Measurements from ENCODE around the gene CCDC183. TPM values are rescaled to one million over a fixed set of nuclear protein-coding genes. Genes with fewer than 3 reads are reported as not detected.

The CCDC183 gene
- total RNA-seq: under 1 TPM; 0.47 to 0.55 TPM

DNA sequence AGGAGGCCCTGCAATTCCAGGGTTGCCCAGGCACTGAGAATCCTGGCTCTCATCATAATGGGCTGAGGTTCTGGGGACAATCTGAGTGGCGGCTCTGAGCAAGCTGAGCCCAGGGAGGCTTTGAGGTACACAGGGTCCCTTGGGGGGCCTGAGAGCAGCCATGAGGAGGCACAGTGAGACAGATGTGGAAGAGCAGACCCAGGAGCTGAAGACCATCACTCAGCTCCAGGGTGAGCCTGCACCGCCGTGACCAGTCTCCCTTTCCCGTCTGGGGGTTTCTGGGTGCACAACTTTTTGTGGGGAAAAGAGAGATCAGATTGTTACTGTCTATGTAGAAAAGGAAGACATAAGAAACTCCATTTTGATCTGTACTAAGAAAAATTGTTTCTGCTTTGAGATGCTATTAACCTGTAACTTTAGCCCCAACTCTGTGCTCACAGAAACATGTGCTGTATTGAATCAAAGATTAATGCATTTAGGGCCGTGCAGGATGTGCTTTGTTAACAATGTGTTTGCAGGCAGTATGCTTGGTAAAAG is at the start of gene CCDC183:
Gene CCDC183, plus strand, starts transcription at position 101 of the 537 bp plus-strand sequence. Its CDS starts 60 bp downstream, at position 161.
- POLR2A ChIA-PET: no interaction called here
- CTCF ChIA-PET: no interaction called here
- intact Hi-C loops (cut with DNase I, micrococcal nuclease): loop anchor here in 1 of 2 experiments (10.0 kb wide), 1 partner anchor 552 kb away; the partner anchor contains the start of gene QSOX2

DNA sequence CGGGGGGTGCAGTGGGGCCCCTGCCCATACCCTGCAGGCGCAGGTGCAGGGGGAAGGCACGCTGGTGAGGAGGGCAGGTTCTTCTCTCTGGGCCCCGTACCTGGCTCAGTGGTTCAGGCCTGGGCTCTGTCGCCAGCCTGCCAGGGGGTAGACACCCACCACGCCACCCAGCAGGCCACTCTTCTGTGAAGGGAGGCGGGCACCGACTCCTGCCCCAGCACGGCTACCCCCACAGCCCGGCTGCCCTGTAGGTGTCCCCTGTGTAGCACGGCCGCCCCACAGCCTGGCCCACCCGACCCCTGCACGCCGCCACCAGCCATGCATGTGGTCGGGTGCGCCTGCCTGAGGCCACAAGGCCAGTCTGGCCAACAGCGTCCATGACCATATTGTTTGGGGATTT is 49.5 kb upstream of the CCDC183 start:
- POLR2A ChIA-PET: no interaction called here
- ATAC-seq (no peak), DNase-seq (no peak)
- Mint-ChIP-seq H3K9me3 (ENCODE audit: low read depth) (peaks cover 4% of the 10 kb centered on the region), H3K27me3 (peaks cover 5% of the 10 kb centered on the region), H3K4me1 (peaks cover 15% of the 10 kb centered on the region), H3K36me3 (ENCODE audit: low read depth) (no peaks in the 10 kb centered on the region), H3K4me3 (no peak overlapping the region), H3K27ac (no peak overlapping the region)
- CTCF ChIA-PET: interaction anchor here (0.6 kb wide), 1 partner anchor 118 kb away, joined by 3 read pairs; no protein-coding TSS in a partner anchor
- intact Hi-C loops (cut with DNase I, micrococcal nuclease): no loop called here

More for the DNA sequence above, at the start of gene CCDC183:
- H3K27me3 Mint-ChIP-seq: peaks cover 1% of the 10 kb centered on the region
- H3K27ac Mint-ChIP-seq: no peak within 1 kb of the TSS
- DNase-seq (no peak), ATAC-seq (no peak)
- no peaks in the 10 kb centered on the region for H3K9me3 Mint-ChIP-seq (ENCODE audit: low read depth)
- peaks cover 26% of the 10 kb centered on the region for H3K4me1 Mint-ChIP-seq
- H3K36me3 Mint-ChIP-seq (ENCODE audit: low read depth): no peaks in the 10 kb centered on the region
- H3K4me3 Mint-ChIP-seq: no peak within 1 kb of the TSS

DNA sequence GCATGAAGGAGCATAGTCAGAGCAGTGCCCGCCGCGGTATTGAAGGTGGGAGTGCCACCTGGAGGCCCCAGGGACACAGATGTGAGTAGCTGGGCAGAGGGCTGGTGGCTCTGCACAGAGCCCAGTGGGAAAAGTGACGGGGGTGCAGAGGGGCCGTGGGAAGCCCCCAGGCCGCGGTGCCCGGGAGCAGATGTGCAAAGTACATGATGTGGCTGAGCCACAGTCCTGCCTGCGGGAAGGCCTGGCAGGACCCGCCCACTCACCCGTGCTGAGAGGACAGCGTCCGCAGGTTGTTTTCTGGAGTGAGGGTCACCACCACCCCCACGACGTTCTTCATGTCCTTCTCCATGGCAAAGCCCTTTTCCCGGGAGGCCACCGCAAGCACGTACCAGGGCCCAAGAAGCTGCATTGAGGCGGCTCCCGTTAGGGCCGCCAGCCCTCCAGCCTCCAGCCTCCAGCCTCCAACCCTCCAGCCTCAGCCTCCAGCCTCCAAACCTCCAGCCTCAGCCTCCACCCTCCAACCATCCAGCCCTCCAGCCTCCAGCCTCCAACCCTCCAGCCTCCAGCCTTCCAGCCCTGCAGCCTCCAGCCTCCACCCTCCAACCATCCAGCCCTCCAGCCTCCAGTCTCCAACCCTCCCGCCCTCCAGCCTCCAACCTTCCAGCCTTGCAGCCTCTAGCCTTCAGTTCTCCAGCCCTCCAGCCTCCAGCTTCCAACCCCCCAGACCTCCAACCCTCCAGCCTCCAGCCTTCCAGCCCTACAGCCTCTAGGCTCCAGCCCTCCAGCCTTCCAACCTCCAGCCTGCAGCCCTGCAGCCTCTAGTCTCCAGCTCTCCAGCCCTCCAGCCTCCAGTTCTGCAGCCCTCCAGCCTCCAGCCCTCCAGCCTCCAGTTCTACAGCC is 48.7 kb upstream of the CCDC183 start:
- peaks cover 12% of the 10 kb centered on the region for H3K4me1 Mint-ChIP-seq
- intact Hi-C loops (cut with DNase I, micrococcal nuclease): no loop called here
- POLR2A ChIA-PET: no interaction called here
- peaks cover 11% of the 10 kb centered on the region for H3K9me3 Mint-ChIP-seq (ENCODE audit: low read depth)
- ATAC-seq: no peak
- CTCF ChIA-PET: no interaction called here
- peaks cover 2% of the 10 kb centered on the region for H3K36me3 Mint-ChIP-seq (ENCODE audit: low read depth)
- DNase-seq: no peak
- no peak overlapping the region for H3K4me3 Mint-ChIP-seq
- H3K27ac Mint-ChIP-seq: no peak overlapping the region
- peaks cover 8% of the 10 kb centered on the region for H3K27me3 Mint-ChIP-seq

- ChIA-PET CTCF (no interaction called here), POLR2A (no interaction called here)
- no peak for DNase-seq
- Mint-ChIP-seq H3K27ac (no peak within 1 kb of the TSS), H3K4me1 (peaks cover 12% of the 10 kb centered on the region), H3K9me3 (ENCODE audit: low read depth) (peaks cover 14% of the 10 kb centered on the region), H3K36me3 (ENCODE audit: low read depth) (peaks cover 5% of the 10 kb centered on the region), H3K27me3 (peaks cover 11% of the 10 kb centered on the region), H3K4me3 (no peak within 1 kb of the TSS)
- no peak for ATAC-seq
- intact Hi-C loops (cut with DNase I, micrococcal nuclease): no loop called here
These were observed 47.9 kb upstream of the CCDC183 start, which contains the start of gene LCN6 for GRCh38 chr9:136748201-136748600. LCN6 (minus strand) TSS chr9:136748525; CDS start chr9:136748483, 42 bp downstream.

DNA sequence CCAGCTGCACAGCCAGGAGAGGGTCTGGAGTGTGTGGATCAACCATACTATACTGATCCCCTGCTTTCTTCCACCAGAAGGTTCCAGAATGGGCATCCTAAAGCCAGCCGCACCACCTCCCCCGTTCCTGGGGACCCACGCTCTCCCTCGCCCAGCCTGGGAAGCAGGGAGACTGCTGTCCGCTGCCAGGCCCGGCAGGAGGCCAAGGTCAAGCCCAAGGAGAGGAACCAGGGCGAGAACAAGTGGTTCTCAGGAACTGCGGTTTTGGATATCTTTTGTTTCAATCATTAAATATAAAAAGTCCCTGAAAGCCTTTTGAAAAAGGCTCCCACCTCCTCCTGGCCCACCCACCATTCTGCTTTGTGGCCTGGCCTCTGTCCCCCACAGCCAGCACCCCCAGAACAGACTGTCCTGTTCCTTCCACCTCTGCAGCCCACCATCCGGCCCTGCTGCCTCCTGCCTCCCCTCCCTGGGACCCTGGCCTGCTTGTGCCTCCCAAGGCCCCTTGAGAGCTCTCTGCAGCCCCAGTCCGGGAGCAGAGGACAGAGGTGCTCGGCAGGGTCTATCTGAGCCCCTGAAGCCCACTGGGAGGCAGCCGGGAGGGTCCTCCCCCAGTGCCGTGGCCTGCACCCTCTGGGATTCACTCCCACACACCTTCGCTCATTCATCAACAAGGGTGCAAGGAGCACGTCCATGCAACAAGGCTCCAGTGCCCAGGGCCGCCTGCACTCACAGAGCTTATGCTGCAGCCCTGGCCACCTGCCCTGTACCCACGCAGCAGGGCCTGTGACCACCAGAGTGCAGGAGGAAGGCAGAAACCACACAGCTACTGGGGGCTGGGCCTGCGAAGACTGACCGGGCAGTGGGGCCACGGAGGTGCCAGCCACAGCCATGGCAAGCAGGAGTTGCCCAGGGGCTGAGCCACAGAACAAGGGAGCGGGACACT is 47.2 kb upstream of the CCDC183 start:
- no peak overlapping the region for H3K4me3 Mint-ChIP-seq
- peaks cover 14% of the 10 kb centered on the region for H3K9me3 Mint-ChIP-seq (ENCODE audit: low read depth)
- DNase-seq (no peak), ATAC-seq (no peak)
- H3K27ac Mint-ChIP-seq: no peak overlapping the region
- ChIA-PET POLR2A (no interaction called here), CTCF (interaction anchor here (0.6 kb wide), 1 partner anchor 81 kb away, joined by 3 read pairs; no protein-coding TSS in a partner anchor)
- H3K4me1 Mint-ChIP-seq: peaks cover 12% of the 10 kb centered on the region
- peaks cover 5% of the 10 kb centered on the region for H3K36me3 Mint-ChIP-seq (ENCODE audit: low read depth)
- peaks cover 6% of the 10 kb centered on the region for H3K27me3 Mint-ChIP-seq
- intact Hi-C loops (cut with DNase I, micrococcal nuclease): no loop called here

GRCh38 chr9:136750526-136750925 is 45.6 kb upstream of the CCDC183 start:
- DNase-seq (no peak), ATAC-seq (peak; percentile 97)
- H3K4me3 Mint-ChIP-seq: no peak overlapping the region
- ChIA-PET CTCF (interaction anchor here (0.8 to 1.2 kb wide), 4 partner anchors 10 to 285 kb away, joined by 3 to 4 read pairs (median 4); no protein-coding TSS in a partner anchor), POLR2A (interaction anchor here (0.7 to 2.0 kb wide), 3 partner anchors 22 to 333 kb away, joined by 3 to 6 read pairs (median 4); no protein-coding TSS in a partner anchor)
- peaks cover 5% of the 10 kb centered on the region for H3K36me3 Mint-ChIP-seq (ENCODE audit: low read depth)
- H3K9me3 Mint-ChIP-seq (ENCODE audit: low read depth): peaks cover 16% of the 10 kb centered on the region
- H3K4me1 Mint-ChIP-seq: peaks cover 12% of the 10 kb centered on the region
- no peak overlapping the region for H3K27ac Mint-ChIP-seq
- intact Hi-C loops (cut with DNase I, micrococcal nuclease): loop anchor here in 1 of 2 experiments (1.0 kb wide), 1 partner anchor 16 kb away; no protein-coding TSS in a partner anchor
- H3K27me3 Mint-ChIP-seq: peaks cover 8% of the 10 kb centered on the region

GRCh38 chr9:136751244-136751643 is 44.9 kb upstream of the CCDC183 start:
- no peak for ATAC-seq
- H3K36me3 Mint-ChIP-seq (ENCODE audit: low read depth): peaks cover 8% of the 10 kb centered on the region

GRCh38 chr9:136751814-136752213 is 44.3 kb upstream of the CCDC183 start:
- DNase-seq: no peak
- Mint-ChIP-seq H3K36me3 (ENCODE audit: low read depth) (peaks cover 8% of the 10 kb centered on the region), H3K4me1 (peaks cover 12% of the 10 kb centered on the region), H3K27me3 (peaks cover 14% of the 10 kb centered on the region), H3K27ac (no peak overlapping the region), H3K4me3 (no peak overlapping the region), H3K9me3 (ENCODE audit: low read depth) (peaks cover 24% of the 10 kb centered on the region)
- intact Hi-C loops (cut with DNase I, micrococcal nuclease): no loop called here
- ChIA-PET POLR2A (interaction anchor here (0.6 kb wide), 1 partner anchor 9 kb away, joined by 3 read pairs; no protein-coding TSS in a partner anchor), CTCF (interaction anchor here (0.7 kb wide), 1 partner anchor 15 kb away, joined by 4 read pairs; no protein-coding TSS in a partner anchor)
- ATAC-seq: no peak

More at GRCh38 chr9:136751244-136751643, 44.9 kb upstream of the CCDC183 start:
- POLR2A ChIA-PET: interaction anchor here (0.6 to 2.0 kb wide), 2 partner anchors 10 to 23 kb away, joined by 3 to 6 read pairs; no protein-coding TSS in a partner anchor
- intact Hi-C loops (cut with DNase I, micrococcal nuclease): no loop called here
- CTCF ChIA-PET: interaction anchor here (0.7 to 1.2 kb wide), 4 partner anchors 9 to 284 kb away, joined by 3 to 4 read pairs (median 4); no protein-coding TSS in a partner anchor
- no peak for DNase-seq
- Mint-ChIP-seq H3K9me3 (ENCODE audit: low read depth) (peaks cover 24% of the 10 kb centered on the region), H3K27ac (no peak overlapping the region), H3K4me3 (no peak overlapping the region), H3K4me1 (peaks cover 12% of the 10 kb centered on the region), H3K27me3 (peaks cover 13% of the 10 kb centered on the region)

- no peak overlapping the region for H3K4me3 Mint-ChIP-seq
- ChIA-PET POLR2A (no interaction called here), CTCF (interaction anchor here (0.6 kb wide), 1 partner anchor 501 kb away, joined by 3 read pairs; the partner anchor contains the start of gene NELFB)
- H3K4me1 Mint-ChIP-seq: peaks cover 12% of the 10 kb centered on the region
- DNase-seq: no peak
- peaks cover 14% of the 10 kb centered on the region for H3K27me3 Mint-ChIP-seq
- ATAC-seq: no peak
- H3K36me3 Mint-ChIP-seq (ENCODE audit: low read depth): peaks cover 8% of the 10 kb centered on the region
- intact Hi-C loops (cut with DNase I, micrococcal nuclease): no loop called here
- peaks cover 24% of the 10 kb centered on the region for H3K9me3 Mint-ChIP-seq (ENCODE audit: low read depth)
- H3K27ac Mint-ChIP-seq: no peak overlapping the region
These were observed 42.6 kb upstream of the CCDC183 start for GRCh38 chr9:136753371-136754058.

DNA sequence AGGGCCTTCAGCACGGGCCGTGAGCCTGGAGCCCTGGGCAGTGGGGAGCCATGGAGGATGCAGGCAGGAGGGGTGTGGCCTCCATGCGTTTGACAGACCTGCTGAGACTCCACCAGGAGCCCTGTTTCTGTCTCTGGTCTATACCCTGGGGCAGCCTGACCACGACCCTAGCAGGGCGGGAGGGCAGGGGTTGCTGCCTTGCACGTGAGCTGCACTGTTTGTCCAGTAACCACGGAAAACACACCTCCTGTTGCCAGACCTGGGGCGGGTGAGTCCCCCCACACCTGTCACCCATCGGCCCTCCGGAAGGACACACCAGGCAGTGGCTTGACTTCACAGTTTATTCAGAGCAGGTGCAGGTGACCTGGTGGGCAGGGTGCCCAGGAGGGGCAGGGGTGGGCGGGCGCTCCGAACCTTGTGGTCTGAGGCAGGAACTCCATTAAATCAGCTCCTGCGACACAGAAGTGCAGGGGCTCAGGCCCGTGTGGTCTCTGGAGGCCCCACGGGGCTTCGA is 42.0 kb upstream of the CCDC183 start:
- no peak overlapping the region for H3K27ac Mint-ChIP-seq
- H3K36me3 Mint-ChIP-seq (ENCODE audit: low read depth): peaks cover 8% of the 10 kb centered on the region
- peaks cover 14% of the 10 kb centered on the region for H3K27me3 Mint-ChIP-seq
- intact Hi-C loops (cut with DNase I, micrococcal nuclease): no loop called here
- ChIA-PET POLR2A (no interaction called here), CTCF (no interaction called here)
- ATAC-seq (no peak), DNase-seq (no peak)
- H3K4me1 Mint-ChIP-seq: peaks cover 12% of the 10 kb centered on the region
- H3K4me3 Mint-ChIP-seq: no peak overlapping the region
- H3K9me3 Mint-ChIP-seq (ENCODE audit: low read depth): peaks cover 24% of the 10 kb centered on the region

Data from activated CD4-positive, alpha-beta T cell treated with anti-CD3 and anti-CD28 coated beads for 36 hours (primary cell).